HepG2 (cell line): ENCODE results near the gene CNOT6. TPM values are rescaled to one million over a fixed set of nuclear protein-coding genes. Genes with fewer than 3 reads are reported as not detected.

Source experiments
- ATAC-seq: fragments of 200-7000 bp; cut with Tn5 transposase; 3 replicates; pipeline ENCODE4 v1.9.1; 2020; ENCODE audit warnings: mild to moderate bottlenecking, moderate library complexity
- BruUV-seq: library from RNA; stranded (reverse); fragments of 400-500 nt; replicated peaks from 2 replicates; lab custom pipeline; 2021; lab: Mats Ljungman, UMichigan
- CTCF ChIA-PET: fragments of 300-600 bp; formaldehyde crosslinking; extraction: SDS; loops from one replicate; lab custom pipeline; 2021; ENCODE audit warnings: low total read pairs, inconsistent platforms, low intra/inter-chr PET ratio; lab: Yijun Ruan, JAX
- POLR2A ChIA-PET: fragments of 350-600 bp; sonication (Branson Sonifier 250); formaldehyde crosslinking; loops from one replicate; lab custom pipeline; 2020; ENCODE audit warnings: antibody characterized with exemption, inconsistent platforms; lab: Yijun Ruan, JAX
- DNase-seq: peaks from one replicate; pipeline ENCODE4 v3.0.0-alpha.2; 2015; ENCODE audit warnings: low spot score
- FAIRE-seq: peaks from 3 replicates; lab custom pipeline; 2011; peaks lifted over from hg19 to GRCh38; lab: Jason Lieb, UNC
- H2AFZ ChIP-seq: one replicate; pipeline ENCODE4 v1.6.1; 2011; ENCODE audit warnings: low read length, inconsistent platforms
- H3K27ac ChIP-seq: fragments of 300-600 bp; 3 replicates; pipeline ENCODE4 v1.8.0; 2011; ENCODE audit warnings: mixed run types, mild to moderate bottlenecking, mixed read lengths, low read length, inconsistent platforms; ENCODE audit not compliant: insufficient read depth; ENCODE audit errors: extremely low read length
- H3K27me3 ChIP-seq, 2 experiments: fragments of 200-600 bp in 1 of 2; 2 replicates in 1 of 2; 3 replicates in 1 of 2; pipeline versions ENCODE4 v1.6.0 to v1.8.0; 2011; ENCODE audit warnings: low read length in 2 of 2, mild to moderate bottlenecking in 2 of 2, moderate library complexity in 2 of 2, inconsistent platforms in 1 of 2; ENCODE audit not compliant: insufficient read depth in 2 of 2, control insufficient read depth in 1 of 2
- H3K36me3 ChIP-seq, 2 experiments: fragments of 200-600 bp in 1 of 2; replicated peaks in 1 of 2; 2 replicates in 1 of 2; 3 replicates in 1 of 2; pipeline versions ENCODE4 v1.5.1 to v1.8.0; 2011; ENCODE audit warnings: low read length in 2 of 2, inconsistent platforms in 1 of 2; ENCODE audit not compliant: insufficient read depth in 2 of 2, control insufficient read depth in 1 of 2
- H3K4me1 ChIP-seq: 2 replicates; pipeline ENCODE4 v1.5.1; 2012; ENCODE audit warnings: low read length, inconsistent platforms; ENCODE audit not compliant: insufficient read depth
- H3K4me2 ChIP-seq: 2 replicates; pipeline ENCODE4 v1.6.0; 2011; ENCODE audit warnings: low read depth, low read length, inconsistent platforms
- H3K4me3 ChIP-seq, 3 experiments: fragments of 200-600 bp in 1 of 3; sonication (generic), shearing (Covaris generic) in 1 of 3; replicated peaks in 1 of 3; 2 replicates each; pipeline ENCODE4 v1.5.1; 2011 to 2016; ENCODE audit warnings: low read length in 3 of 3, inconsistent platforms in 2 of 3, low read depth in 2 of 3, mild to moderate bottlenecking in 2 of 3, control low read depth in 1 of 3, mixed read lengths in 1 of 3; ENCODE audit not compliant: insufficient read depth in 1 of 3
- H3K79me2 ChIP-seq: one replicate; pipeline ENCODE4 v1.6.1; 2011; ENCODE audit warnings: low read length, inconsistent platforms; ENCODE audit not compliant: insufficient read depth
- H3K9ac ChIP-seq: 2 replicates; pipeline ENCODE4 v1.6.0; 2011; ENCODE audit warnings: mild to moderate bottlenecking, low read depth, low read length, inconsistent platforms; ENCODE audit not compliant: insufficient read depth
- H3K9me3 ChIP-seq: 2 replicates; pipeline ENCODE4 v1.5.1; 2012; ENCODE audit warnings: mild to moderate bottlenecking, low read length
- H4K20me1 ChIP-seq: 2 replicates; pipeline ENCODE4 v1.6.0; 2011; ENCODE audit warnings: inconsistent platforms, mild to moderate bottlenecking, low read length, moderate library complexity; ENCODE audit not compliant: insufficient read depth
- ATAD3A ChIP-seq: sonication (generic); formaldehyde crosslinking; IDR thresholded peaks from 2 replicates; pipeline ENCODE4 v1.4.0; 2020; ENCODE audit warnings: missing genetic modification reagents
- DBP ChIP-seq: sonication (generic); formaldehyde crosslinking; IDR thresholded peaks from 2 replicates; pipeline ENCODE4 v1.4.0; 2020; ENCODE audit warnings: missing genetic modification reagents; ENCODE audit errors: not compliant biosample characterization
- IKZF5 ChIP-seq: IDR thresholded peaks from 2 replicates; pipeline ENCODE4 v1.6.1; 2018; ENCODE audit warnings: missing genetic modification reagents, mild to moderate bottlenecking, missing compliant biosample characterization
- IRF9 ChIP-seq: sonication (generic); formaldehyde crosslinking; IDR thresholded peaks from 2 replicates; pipeline ENCODE4 v1.8.0; 2022; ENCODE audit warnings: missing genetic modification reagents, mild to moderate bottlenecking, borderline replicate concordance
- NFKBIZ ChIP-seq: IDR thresholded peaks from 2 replicates; pipeline ENCODE4 v1.6.1; 2018; ENCODE audit warnings: missing genetic modification reagents, missing compliant biosample characterization
- PAX8 ChIP-seq: sonication (generic); formaldehyde crosslinking; IDR thresholded peaks from 2 replicates; pipeline ENCODE4 v1.8.0; 2022; ENCODE audit warnings: mild to moderate bottlenecking, missing genetic modification reagents, borderline replicate concordance
- PCBP2 ChIP-seq: fragments of 200-400 bp; formaldehyde crosslinking; optimal IDR thresholded peaks from 2 replicates; pipeline ENCODE3; 2018; ENCODE audit warnings: low read length, low read depth; ENCODE audit not compliant: poor library complexity, severe bottlenecking
- RFXANK ChIP-seq: IDR thresholded peaks from 2 replicates; pipeline ENCODE4 v1.6.1; 2016
- SMAD3 ChIP-seq: sonication (generic); formaldehyde crosslinking; IDR thresholded peaks from 2 replicates; pipeline ENCODE4 v1.4.0; 2020; ENCODE audit warnings: missing genetic modification reagents
- TP53 ChIP-seq: sonication (generic); formaldehyde crosslinking; conservative IDR thresholded peaks from 2 replicates; pipeline ENCODE4 v1.4.0; 2020; ENCODE audit warnings: missing genetic modification reagents
- ZNF160 ChIP-seq: sonication (generic); formaldehyde crosslinking; IDR thresholded peaks from 2 replicates; pipeline ENCODE4 v1.8.0; 2022; ENCODE audit warnings: mild to moderate bottlenecking, inconsistent platforms, missing genetic modification reagents
- ZNF570 ChIP-seq: sonication (generic); formaldehyde crosslinking; IDR thresholded peaks from 2 replicates; pipeline ENCODE4 v1.4.0; 2020; ENCODE audit warnings: mild to moderate bottlenecking, missing genetic modification reagents, borderline replicate concordance
- ZNF589 ChIP-seq: sonication (generic); formaldehyde crosslinking; conservative IDR thresholded peaks from 2 replicates; pipeline ENCODE4 v1.8.0; 2022; ENCODE audit warnings: mild to moderate bottlenecking, moderate library complexity, missing genetic modification reagents
- ZNF678 ChIP-seq: sonication (generic); formaldehyde crosslinking; IDR thresholded peaks from 2 replicates; pipeline ENCODE4 v1.4.0; 2020; ENCODE audit warnings: mild to moderate bottlenecking, missing genetic modification reagents
- WGBS: methylation state at CpG from one replicate; pipeline ENCODE4 v1.1.6; 2017; ENCODE audit warnings: low lambda C conversion rate; 5-methylcytosine and 5-hydroxymethylcytosine counted together
- in situ Hi-C: cut with HindIII; loops from 2 replicates; pipeline ENCODE4 v1.10.0; 2017; ENCODE audit warnings: low pct_unique_long_range_greater_than_20kb; ENCODE audit not compliant: extremely low pct_ligation_motif_present
- intact Hi-C: fragments of 100-400 bp; cut with micrococcal nuclease; formaldehyde crosslinking; loops from one replicate; pipeline ENCODE4 v1.10.0; 2022; ENCODE audit not compliant: unreplicated experiment
- polyA plus RNA-seq, 8 experiments: library from polyadenylated mRNA; depleted of rRNA in 3 of 8; stranded (reverse) in 7 of 8; unstranded in 1 of 8; fragments of >200 nt; fragmentation: Illumina TruSeq in 4 of 8; extraction: Trizol in 4 of 8; gene quantifications; 2 replicates each; pipeline versions ENCODE4 v1.2.1 to v1.2.3, GENCODE V29; 2011 to 2016; ENCODE audit warnings: low read depth in 4 of 8, missing spikeins in 1 of 8, mixed read lengths in 1 of 8; ENCODE audit not compliant: insufficient read depth in 1 of 8
- total RNA-seq, 5 experiments: library from RNA; depleted of rRNA; stranded (reverse); fragments of >200 nt; fragmentation: Illumina TruSeq; extraction: Trizol; gene quantifications; 2 replicates each; pipeline ENCODE4 v1.2.3, GENCODE V29; 2016; ENCODE audit warnings: low read depth in 1 of 5

CNOT6 gene
- total and polyA plus RNA-seq, 2 of the 13 experiments (the other 11 are each of a cell fraction or from before 2014, with no cell fraction given), result 8.8 to 9.1 TPM

DNA sequence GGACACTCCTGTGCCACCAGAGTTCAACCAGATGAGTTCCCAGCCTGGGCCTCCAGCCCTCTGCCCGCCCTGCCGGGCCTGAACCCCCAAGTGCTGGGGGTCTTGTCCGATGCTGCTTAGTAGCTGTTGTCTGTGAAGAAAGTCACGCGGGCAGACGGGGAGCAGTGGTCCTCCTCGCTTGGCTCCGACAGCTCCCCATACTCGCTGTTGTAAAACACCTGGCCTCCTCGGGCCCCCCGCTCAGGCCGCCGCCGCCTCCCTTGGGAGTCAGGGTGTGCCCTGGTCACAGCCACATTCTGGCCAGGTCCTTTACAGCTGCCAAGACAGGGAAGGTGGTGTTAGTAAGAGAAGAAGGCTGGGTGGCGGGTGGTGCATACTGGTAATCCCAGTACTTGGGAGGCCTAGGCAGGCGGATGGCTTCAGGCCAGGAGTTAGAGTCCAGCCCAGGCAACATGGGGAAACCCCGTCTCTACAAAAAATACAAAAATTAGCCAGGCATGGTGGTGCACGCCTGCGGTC, 109.0 kb downstream of the CNOT6 start:
- in situ Hi-C loops (no loop called here), intact Hi-C loops (no loop called here)
- H3K4me2 ChIP-seq, result no peak overlapping the region
- no peak overlapping the region for H3K4me3 ChIP-seq
- ATAC-seq, result no peak
- DNase-seq, result no peak
- H2AFZ ChIP-seq, result no peak overlapping the region
- POLR2A ChIA-PET, result no interaction called here
- BruUV-seq, result no TSS peak
- CTCF ChIA-PET, result no interaction called here
- H3K27me3 ChIP-seq, result peaks cover 10 to 46% of the 10 kb centered on the region in 2 experiments; a peak in 4 of 5 replicates
- TF ChIP-seq ATAD3A (CRISPR knock-in tag) (no peak), SMAD3 (CRISPR knock-in tag) (no peak), NFKBIZ (CRISPR knock-in tag) (no peak), RFXANK (CRISPR knock-in tag) (no peak), IRF9 (no peak), ZNF678 (CRISPR knock-in tag) (no peak), PCBP2 (no peak), ZNF589 (no peak)
- no peaks in the 10 kb centered on the region for H3K9me3 ChIP-seq
- no peak overlapping the region for H3K9ac ChIP-seq
- 46% methylated on average over 5 of the region's 19 CpGs for WGBS
- H4K20me1 ChIP-seq, result no peaks in the 10 kb centered on the region; the same call in 1 of the 2 replicates
- H3K36me3 ChIP-seq, result no peaks in the 10 kb centered on the region
- FAIRE-seq, result no peak
- no peaks in the 10 kb centered on the region for H3K79me2 ChIP-seq
- no peak overlapping the region for H3K27ac ChIP-seq
- no peaks in the 10 kb centered on the region for H3K4me1 ChIP-seq

- no peak overlapping the region for H3K9ac ChIP-seq
- H3K79me2 ChIP-seq, result no peaks in the 10 kb centered on the region
- no peak overlapping the region for H3K27ac ChIP-seq
- ATAC-seq (no peak), DNase-seq (no peak), FAIRE-seq (no peak)
- H3K9me3 ChIP-seq, result no peaks in the 10 kb centered on the region
- 22% methylated on average over 13 of the region's 13 CpGs for WGBS
- H3K4me1 ChIP-seq, result no peaks in the 10 kb centered on the region
- CTCF ChIA-PET, result no interaction called here
- POLR2A ChIA-PET, result no interaction called here
- BruUV-seq, result no TSS peak
- H3K4me3 ChIP-seq, result no peak overlapping the region
- in situ Hi-C loops, result no loop called here
- H4K20me1 ChIP-seq, result no peaks in the 10 kb centered on the region; the same call in 1 of the 2 replicates
- no peaks in the 10 kb centered on the region for H3K36me3 ChIP-seq
- H2AFZ ChIP-seq, result peak overlapping the region; percentile 6
- H3K27me3 ChIP-seq, result peaks cover 15 to 58% of the 10 kb centered on the region in 2 experiments
- H3K4me2 ChIP-seq, result no peak overlapping the region
- intact Hi-C loops, result no loop called here
- no peak for TF ChIP-seq DBP (CRISPR knock-in tag)
- no peak for TF ChIP-seq ZNF160
- TF ChIP-seq TP53 (CRISPR knock-in tag), result no peak
- no peak for TF ChIP-seq IKZF5 (CRISPR knock-in tag)
- TF ChIP-seq ZNF570 (CRISPR knock-in tag), result no peak
- no peak for TF ChIP-seq PAX8 (CRISPR knock-in tag)
Measured at GRCh38 chr5:180604271-180604670, 110.1 kb downstream of the CNOT6 start.
